ENCODE measurements around the gene UBR4. TPM values are rescaled to one million over a fixed set of nuclear protein-coding genes. Genes with fewer than 3 reads are reported as not detected.

The UBR4 gene
- total RNA-seq, 1 experiment from 2014 or later = 131 TPM

DNA sequence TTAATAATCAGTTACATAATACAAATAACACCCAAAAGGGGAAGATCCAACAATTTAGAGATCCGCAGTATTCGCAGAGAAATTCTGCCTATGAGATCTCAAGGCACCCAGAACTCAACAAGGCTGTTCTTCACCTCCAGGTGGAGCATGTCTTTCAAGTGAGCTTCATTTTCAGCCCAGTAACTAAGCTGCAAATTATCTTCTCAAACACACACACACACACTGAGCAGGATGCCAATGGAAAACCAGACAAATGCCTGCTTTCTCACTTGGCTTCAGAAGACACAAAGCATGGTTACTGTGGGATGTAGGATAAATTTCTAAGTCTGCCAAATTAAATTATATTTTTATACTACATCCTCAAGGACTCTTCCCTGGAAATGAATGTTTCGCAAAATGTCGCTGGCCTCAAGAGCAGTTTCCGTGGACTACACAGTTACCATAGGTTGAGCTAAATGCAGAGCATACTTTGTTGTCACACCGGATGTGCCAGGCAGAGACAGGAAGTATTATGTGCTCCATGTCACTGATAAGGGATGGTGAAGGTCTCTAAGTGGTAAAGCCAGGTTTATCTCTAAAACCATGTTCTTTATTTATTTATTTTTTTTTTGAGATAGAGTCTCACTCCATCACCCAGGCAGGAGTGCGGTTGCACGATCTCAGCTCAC lies 30.3 kb downstream of the UBR4 start:
- H3K9ac ChIP-seq (ENCODE audit: extremely low read depth, insufficient read length, low read length) = no peak overlapping the region
- H2BK20ac ChIP-seq (ENCODE audit: low read depth, low read length, poor library complexity, severe bottlenecking) = no peak overlapping the region
- no peak overlapping the region for H2BK120ac ChIP-seq (ENCODE audit: low read depth, low read length, poor library complexity, severe bottlenecking)
- no peaks in the 10 kb centered on the region for H3K79me2 ChIP-seq (ENCODE audit: insufficient read depth, low read length)
- H4K91ac ChIP-seq (ENCODE audit: insufficient read length, low read depth, low read length) = no peak overlapping the region
- no peak overlapping the region for H2BK15ac ChIP-seq (ENCODE audit: low read depth, low read length)
- H3K27me3 ChIP-seq (ENCODE audit: insufficient read depth, low read length) = no peaks in the 10 kb centered on the region
- H3K36me3 Mint-ChIP-seq (ENCODE audit: insufficient read depth in 1 of 3, low read depth in 3 of 3) = peaks cover 34 to 85% (median 78%) of the 10 kb centered on the region in 3 experiments; a peak in 6 of 7 replicates
- H3K4me2 ChIP-seq (ENCODE audit: insufficient read depth, insufficient read length, low read length) = no peak overlapping the region
- no peaks in the 10 kb centered on the region for H3K27me3 Mint-ChIP-seq (ENCODE audit: low read depth)
- no peak overlapping the region for H3K4ac ChIP-seq (ENCODE audit: low read depth, low read length)
- no peak overlapping the region for H3K27ac ChIP-seq (ENCODE audit: insufficient read length, low read depth, low read length)
- H3K79me1 ChIP-seq (ENCODE audit: insufficient read depth, low read depth, low read length, poor library complexity, severe bottlenecking) = no peaks in the 10 kb centered on the region
- WGBS (ENCODE audit: extremely low coverage, insufficient read length, low lambda C conversion rate) = no CpG with 5 or more reads among the region's 8 CpGs
- peaks cover 3% of the 10 kb centered on the region for H4K20me1 ChIP-seq (ENCODE audit: control insufficient read depth, insufficient read depth, insufficient read length)
- H3K14ac ChIP-seq (ENCODE audit: insufficient read depth, low read length) = no peak overlapping the region
- no peaks in the 10 kb centered on the region for H3K23me2 ChIP-seq (ENCODE audit: insufficient read length, low read depth, low read length, poor library complexity, severe bottlenecking)
- H3K4me1 Mint-ChIP-seq = no peaks in the 10 kb centered on the region
- no peak overlapping the region for H2AK5ac ChIP-seq (ENCODE audit: insufficient read length, low read length)
- H2AFZ ChIP-seq (ENCODE audit: low read length) = no peak overlapping the region
- no peaks in the 10 kb centered on the region for H3K9me3 ChIP-seq (ENCODE audit: control insufficient read depth, low read depth, low read length)
- H3K9me3 Mint-ChIP-seq = no peaks in the 10 kb centered on the region
- H3K56ac ChIP-seq (ENCODE audit: insufficient read length, low read depth, low read length) = no peak overlapping the region
- peak overlapping the region; percentile 93 for H2BK5ac ChIP-seq (ENCODE audit: insufficient read length, low read length)
- H4K8ac ChIP-seq (replicated peaks; ENCODE audit: insufficient read length, low read depth, low read length) = peak overlapping the region; percentile 79
- H2BK12ac ChIP-seq (ENCODE audit: insufficient read length, low read depth, low read length) = no peak overlapping the region
- no peak for DNase-seq
- H4K5ac ChIP-seq (ENCODE audit: insufficient read length, low read depth, low read length) = no peak overlapping the region
- H3K4me3 Mint-ChIP-seq = no peak overlapping the region
- no peak overlapping the region for H3K23ac ChIP-seq (ENCODE audit: insufficient read length, low read depth, low read length)
- no peak overlapping the region for H3K18ac ChIP-seq (ENCODE audit: insufficient read length, low read depth, low read length)
- H3T11ph ChIP-seq (ENCODE audit: low read length) = no peak overlapping the region
- no peak overlapping the region; a peak in 2 of 7 replicates for H3K27ac Mint-ChIP-seq
- H3K4me1 ChIP-seq (ENCODE audit: insufficient read depth, low read length) = no peaks in the 10 kb centered on the region
- TF ChIP-seq, protein P1, sequence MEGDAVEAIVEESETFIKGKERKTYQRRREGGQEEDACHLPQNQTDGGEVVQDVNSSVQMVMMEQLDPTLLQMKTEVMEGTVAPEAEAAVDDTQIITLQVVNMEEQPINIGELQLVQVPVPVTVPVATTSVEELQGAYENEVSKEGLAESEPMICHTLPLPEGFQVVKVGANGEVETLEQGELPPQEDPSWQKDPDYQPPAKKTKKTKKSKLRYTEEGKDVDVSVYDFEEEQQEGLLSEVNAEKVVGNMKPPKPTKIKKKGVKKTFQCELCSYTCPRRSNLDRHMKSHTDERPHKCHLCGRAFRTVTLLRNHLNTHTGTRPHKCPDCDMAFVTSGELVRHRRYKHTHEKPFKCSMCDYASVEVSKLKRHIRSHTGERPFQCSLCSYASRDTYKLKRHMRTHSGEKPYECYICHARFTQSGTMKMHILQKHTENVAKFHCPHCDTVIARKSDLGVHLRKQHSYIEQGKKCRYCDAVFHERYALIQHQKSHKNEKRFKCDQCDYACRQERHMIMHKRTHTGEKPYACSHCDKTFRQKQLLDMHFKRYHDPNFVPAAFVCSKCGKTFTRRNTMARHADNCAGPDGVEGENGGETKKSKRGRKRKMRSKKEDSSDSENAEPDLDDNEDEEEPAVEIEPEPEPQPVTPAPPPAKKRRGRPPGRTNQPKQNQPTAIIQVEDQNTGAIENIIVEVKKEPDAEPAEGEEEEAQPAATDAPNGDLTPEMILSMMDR (conservative IDR thresholded peaks at IDR 0.05) = peak; percentile 49; the same call in 2 of the 3 replicates
